CD4-positive, alpha-beta T cell (primary cell): Measurements from ENCODE around the gene TP53I11. TPM values are rescaled to one million over a fixed set of nuclear protein-coding genes. Genes with fewer than 3 reads are reported as not detected.
A peak's percentile ranks its signal among the peaks of the same experiment; 100 is the strongest.

Experiments
- ATAC-seq: fragments of 200-7000 bp; cut with Tn5 transposase; one replicate; pipeline ENCODE4 v1.10.0; 2022; ENCODE audit warnings: mild to moderate bottlenecking; ENCODE audit not compliant: poor library complexity
- CTCF ChIA-PET: fragments of 350-600 bp; sonication (Branson Sonifier 250); formaldehyde crosslinking; loops from one replicate; lab custom pipeline; 2021; ENCODE audit warnings: antibody characterized with exemption, inconsistent platforms; lab: Charles Lee
- POLR2A ChIA-PET: fragments of 350-600 bp; sonication (Branson Sonifier 250); formaldehyde crosslinking; loops from one replicate; lab custom pipeline; 2021; ENCODE audit warnings: antibody characterized with exemption, inconsistent platforms; lab: Charles Lee
- DNase-seq, 14 experiments: peaks; one replicate each; pipeline ENCODE4 v3.0.0-alpha.2; 2013 to 2020; ENCODE audit warnings: mixed read lengths in 2 of 14
- H3K27ac ChIP-seq, 2 donors: one replicate each; pipeline versions ENCODE4 v1.5.1 to v1.7.0; 2013; ENCODE audit warnings: low read length in 2 of 2, low read depth in 1 of 2, mild to moderate bottlenecking in 1 of 2
- H3K27me3 ChIP-seq, 2 experiments: 1 replicate in 1 of 2; 2 replicates in 1 of 2; pipeline versions ENCODE4 v1.6.1 to v1.7.0; 2013; ENCODE audit warnings: low read length in 2 of 2, control low read depth in 1 of 2, mild to moderate bottlenecking in 1 of 2, moderate library complexity in 1 of 2; ENCODE audit not compliant: insufficient read depth in 2 of 2, control insufficient read depth in 1 of 2
- H3K36me3 ChIP-seq: one replicate; pipeline ENCODE4 v1.6.1; 2013; ENCODE audit warnings: low read length, control low read depth; ENCODE audit not compliant: insufficient read depth
- H3K4me1 ChIP-seq: one replicate; pipeline ENCODE4 v1.6.1; 2013; ENCODE audit warnings: low read length, control low read depth; ENCODE audit not compliant: insufficient read depth
- H3K4me3 ChIP-seq: one replicate; pipeline ENCODE4 v1.5.1; 2013; ENCODE audit warnings: mild to moderate bottlenecking, low read length, moderate library complexity
- H3K9me3 ChIP-seq, 2 experiments: 1 replicate in 1 of 2; 2 replicates in 1 of 2; pipeline versions ENCODE4 v1.6.1 to v1.7.0; 2013; ENCODE audit warnings: low read length in 2 of 2, mild to moderate bottlenecking in 2 of 2, control low read depth in 1 of 2, moderate library complexity in 1 of 2; ENCODE audit not compliant: control insufficient read depth in 1 of 2, insufficient read depth in 1 of 2
- H3K27ac Mint-ChIP-seq: one replicate; pipeline ENCODE4 v1.8.0; 2020; ENCODE audit warnings: mixed read lengths
- H3K27me3 Mint-ChIP-seq: one replicate; pipeline ENCODE4 v1.8.0; 2021; ENCODE audit warnings: mixed read lengths
- H3K36me3 Mint-ChIP-seq: one replicate; pipeline ENCODE4 v1.8.0; 2021; ENCODE audit warnings: low read depth, mixed read lengths
- H3K4me1 Mint-ChIP-seq: one replicate; pipeline ENCODE4 v1.8.0; 2021; ENCODE audit warnings: low read depth, mixed read lengths
- H3K4me3 Mint-ChIP-seq: one replicate; pipeline ENCODE4 v1.8.0; 2020; ENCODE audit warnings: mild to moderate bottlenecking, mixed read lengths
- H3K9me3 Mint-ChIP-seq: one replicate; pipeline ENCODE4 v1.8.0; 2020; ENCODE audit warnings: mixed read lengths
- CTCF ChIP-seq: fragments of 200-600 bp; IDR thresholded peaks from one replicate; pipeline ENCODE4 v1.8.0; 2022; ENCODE audit warnings: antibody characterized with exemption, mild to moderate bottlenecking
- intact Hi-C, 2 experiments: fragments of 100-400 bp; cut with DNase I in 1 of 2; cut with micrococcal nuclease in 1 of 2; formaldehyde crosslinking; loops; one replicate each; pipeline versions ENCODE4 v1.15.1 to v1.9.0; 2023 to 2025; cut with DNase I, micrococcal nuclease
- total RNA-seq, 174 experiments: library from RNA in 2 of 174; stranded (reverse) in 2 of 174; gene quantifications; one replicate each; pipeline ENCODE4 v1.2.3 and lab custom pipeline; 2021 to 2026

TP53I11 gene
- total RNA-seq, 2 experiments from 2014 or later = 3.5 to 4.6 TPM

DNA sequence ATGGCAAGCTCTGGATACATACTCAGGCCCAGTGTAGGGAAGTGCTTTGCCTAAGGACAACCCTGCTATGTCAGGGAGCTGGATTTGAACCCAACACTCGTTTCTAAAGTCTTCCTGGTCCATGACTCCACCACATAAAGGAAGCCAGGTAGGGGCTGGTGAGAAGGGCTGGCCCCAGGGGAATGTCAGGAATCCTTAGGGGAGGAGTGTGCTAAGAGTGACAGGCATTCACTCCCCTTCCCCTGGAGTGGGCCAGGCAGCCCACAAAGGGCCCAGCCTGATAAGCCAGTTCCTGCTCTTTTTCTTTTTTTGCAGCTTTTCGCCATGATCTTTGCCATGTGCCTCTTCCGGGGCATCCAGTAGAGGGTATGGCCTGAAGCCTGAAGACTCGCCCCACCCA is 21.9 kb downstream of the TP53I11 start:
- no peak for ATAC-seq

GRCh38 chr11:44928144-44928543 is 22.5 kb downstream of the TP53I11 start:
- Histone ChIP-seq H3K4me1 (no peaks in the 10 kb centered on the region), H3K9me3 (no peaks in the 10 kb centered on the region), H3K36me3 (peaks cover 8% of the 10 kb centered on the region), H3K27ac (no peak overlapping the region), H3K27me3 (no peaks in the 10 kb centered on the region), H3K4me3 (no peak overlapping the region)
- Mint-ChIP-seq H3K4me1 (no peaks in the 10 kb centered on the region), H3K27me3 (no peaks in the 10 kb centered on the region), H3K4me3 (no peak overlapping the region), H3K36me3 (no peaks in the 10 kb centered on the region), H3K9me3 (no peaks in the 10 kb centered on the region), H3K27ac (no peak overlapping the region)
- no peak for TF ChIP-seq CTCF
- CTCF ChIA-PET = interaction anchor here (0.7 to 2.4 kb wide), 5 partner anchors 8 to 183 kb away, joined by 3 to 21 read pairs (median 9); no protein-coding TSS in a partner anchor
- POLR2A ChIA-PET = interaction anchor here (1.3 kb wide), 1 partner anchor 152 kb away, joined by 3 read pairs; no protein-coding TSS in a partner anchor
- intact Hi-C loops = no loop called here
- ATAC-seq (no peak), DNase-seq (no peak)

More for the DNA sequence above, 21.9 kb downstream of the TP53I11 start:
- H3K9me3 ChIP-seq = no peaks in the 10 kb centered on the region
- peaks cover 8% of the 10 kb centered on the region for H3K36me3 ChIP-seq
- H3K27ac ChIP-seq = no peak overlapping the region
- Mint-ChIP-seq H3K27me3 (no peaks in the 10 kb centered on the region), H3K27ac (no peak overlapping the region), H3K4me1 (no peaks in the 10 kb centered on the region), H3K4me3 (no peak overlapping the region), H3K36me3 (no peaks in the 10 kb centered on the region), H3K9me3 (no peaks in the 10 kb centered on the region)
- H3K27me3 ChIP-seq = no peaks in the 10 kb centered on the region
- no peaks in the 10 kb centered on the region for H3K4me1 ChIP-seq
- intact Hi-C loops = no loop called here
- TF ChIP-seq CTCF = no peak
- CTCF ChIA-PET = interaction anchor here (0.7 to 2.4 kb wide), 2 partner anchors 7 to 174 kb away, joined by 3 to 21 read pairs; no protein-coding TSS in a partner anchor
- no peak for DNase-seq
- POLR2A ChIA-PET = no interaction called here
- no peak overlapping the region for H3K4me3 ChIP-seq

GRCh38 chr11:44927174-44927661 is 23.5 kb downstream of the TP53I11 start:
- ChIA-PET CTCF (interaction anchor here (0.6 to 2.4 kb wide), 12 partner anchors 9 to 411 kb away, joined by 3 to 33 read pairs (median 5); no protein-coding TSS in a partner anchor), POLR2A (interaction anchor here (1.0 to 1.4 kb wide), 3 partner anchors 9 to 177 kb away, joined by 3 to 4 read pairs (median 3); no protein-coding TSS in a partner anchor)
- DNase-seq (peak; percentile 34 to 78 (median 50)), ATAC-seq (peak; percentile 55)
- no peaks in the 10 kb centered on the region for H3K36me3 Mint-ChIP-seq
- intact Hi-C loops = loop anchor here (2.0 kb wide), 2 partner anchors 176 to 178 kb away; no protein-coding TSS in a partner anchor
- H3K4me3 Mint-ChIP-seq = no peak overlapping the region
- TF ChIP-seq CTCF = peak; percentile 81
- no peaks in the 10 kb centered on the region for H3K9me3 ChIP-seq
- no peaks in the 10 kb centered on the region for H3K27me3 Mint-ChIP-seq
- peaks cover 8% of the 10 kb centered on the region for H3K36me3 ChIP-seq
- no peaks in the 10 kb centered on the region for H3K4me1 ChIP-seq
- H3K27ac Mint-ChIP-seq = no peak overlapping the region
- no peaks in the 10 kb centered on the region for H3K27me3 ChIP-seq
- no peak overlapping the region for H3K27ac ChIP-seq
- H3K4me1 Mint-ChIP-seq = no peaks in the 10 kb centered on the region
- H3K4me3 ChIP-seq = no peak overlapping the region
- H3K9me3 Mint-ChIP-seq = no peaks in the 10 kb centered on the region
